Stimulated activated CD4-positive, alpha-beta T cell treated with anti-CD3 and anti-CD28 coated beads, Interleukin-1b, Interleukin-23, amount 100 ng/mL, for 24 hours (primary cell): Measurements from ENCODE around the gene BAG1.

Experiments
- DNase-seq, 4 experiments: peaks; one replicate each; pipeline ENCODE4 v3.0.0-alpha.2; 2020; ENCODE audit warnings: low read depth in 4 of 4, low spot score in 1 of 4

Gene BAG1

DNA sequence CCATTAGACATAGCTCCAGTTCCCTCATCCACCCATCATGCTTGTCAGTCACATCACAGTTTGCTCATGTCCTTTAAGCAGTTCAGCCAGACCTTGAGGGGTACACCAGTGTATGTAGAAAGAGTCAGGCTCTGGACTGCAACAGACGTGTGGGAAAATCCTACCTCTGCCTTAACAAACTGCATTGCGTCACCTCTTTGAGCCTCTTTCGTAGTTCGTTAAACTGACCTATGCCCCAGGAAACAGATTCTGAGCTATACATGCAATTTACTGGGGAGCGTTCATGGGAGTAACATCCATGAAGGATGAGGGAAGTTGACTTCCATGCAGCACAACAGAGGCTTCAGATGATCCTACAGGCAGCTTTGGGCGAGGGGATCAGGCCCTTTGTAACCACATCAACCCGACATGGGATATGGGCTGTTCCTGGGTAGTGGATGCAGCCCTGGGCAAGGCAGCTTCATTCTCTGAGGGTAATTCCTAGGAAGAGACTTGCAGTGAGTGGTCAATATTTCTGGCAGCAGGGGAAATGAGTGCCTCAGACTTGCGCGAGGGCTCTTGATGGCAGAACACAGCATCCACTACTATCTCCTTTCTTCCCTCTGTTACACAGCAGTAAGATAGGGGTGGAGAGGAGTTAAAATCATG lies 20.2 kb downstream of the BAG1 start:
- DNase-seq: no peak

DNA sequence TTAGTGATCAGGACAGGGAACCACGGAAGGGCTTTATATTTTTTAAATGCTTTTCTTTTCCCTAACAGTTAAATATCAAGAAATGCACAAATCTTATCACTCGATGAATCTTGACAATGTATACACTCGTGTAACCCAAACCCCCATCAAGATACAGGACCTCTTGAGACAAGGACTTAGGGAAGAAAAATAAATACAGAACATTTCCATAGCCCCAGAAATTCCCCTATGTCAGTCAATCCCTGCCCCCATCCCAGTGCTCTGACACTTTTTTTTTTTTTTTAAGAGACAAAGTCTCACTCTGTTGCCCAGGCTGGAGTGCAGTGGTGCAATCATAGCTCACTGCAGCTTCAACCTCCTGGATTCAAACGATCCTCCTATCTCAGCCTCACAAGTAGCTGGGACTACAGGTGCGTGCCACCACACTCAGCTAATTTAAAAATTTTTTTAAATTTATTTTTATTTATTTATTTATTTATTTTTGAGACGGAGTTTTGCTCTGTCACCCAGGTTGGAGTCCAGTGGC lies 21.8 kb downstream of the BAG1 start:
- no peak for DNase-seq

DNA sequence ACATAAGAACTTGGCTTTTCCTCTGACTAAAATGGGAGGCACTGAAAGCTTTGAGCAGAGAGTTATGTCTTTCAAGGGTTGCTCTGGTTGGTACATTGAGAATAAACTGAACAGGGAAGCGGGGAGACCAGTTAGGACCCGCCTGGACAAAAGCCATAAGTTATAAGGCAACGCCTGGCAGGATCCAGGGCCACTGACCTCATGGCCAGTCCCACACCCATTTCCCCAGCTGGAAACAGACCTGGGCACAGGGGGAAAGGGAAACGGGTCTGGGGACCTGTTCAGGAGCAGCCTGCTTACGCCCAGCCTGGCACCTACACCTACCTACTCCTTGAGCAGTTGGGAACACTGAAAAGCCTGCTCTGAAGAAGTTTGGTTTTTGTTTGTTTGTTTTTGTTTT lies 23.2 kb downstream of the BAG1 start:
- no peak for DNase-seq

DNA sequence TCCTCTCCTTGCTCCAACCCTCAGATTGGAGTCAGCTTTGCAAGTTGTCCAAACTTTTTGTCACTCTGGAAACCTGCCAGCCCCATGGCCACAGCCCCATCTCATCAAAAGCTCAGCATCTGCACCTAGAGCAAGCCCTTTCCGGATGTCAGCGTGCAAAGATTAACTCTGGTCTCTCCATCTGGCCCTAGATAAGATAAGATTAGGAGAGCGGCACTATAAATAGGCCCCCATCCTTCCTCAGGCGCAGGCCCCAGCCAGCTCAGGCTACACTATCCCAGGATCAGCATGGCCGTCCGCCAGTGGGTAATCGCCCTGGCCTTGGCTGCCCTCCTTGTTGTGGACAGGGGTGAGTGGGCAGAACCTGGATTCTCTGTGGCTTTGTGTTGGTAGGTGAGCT lies 24.6 kb downstream of the BAG1 start, which contains the start of gene SPINK4:
SPINK4 (plus strand) TSS at position 247 of the 400 bp plus-strand sequence; CDS start at position 289, 42 bp downstream.
- no peak for DNase-seq

DNA sequence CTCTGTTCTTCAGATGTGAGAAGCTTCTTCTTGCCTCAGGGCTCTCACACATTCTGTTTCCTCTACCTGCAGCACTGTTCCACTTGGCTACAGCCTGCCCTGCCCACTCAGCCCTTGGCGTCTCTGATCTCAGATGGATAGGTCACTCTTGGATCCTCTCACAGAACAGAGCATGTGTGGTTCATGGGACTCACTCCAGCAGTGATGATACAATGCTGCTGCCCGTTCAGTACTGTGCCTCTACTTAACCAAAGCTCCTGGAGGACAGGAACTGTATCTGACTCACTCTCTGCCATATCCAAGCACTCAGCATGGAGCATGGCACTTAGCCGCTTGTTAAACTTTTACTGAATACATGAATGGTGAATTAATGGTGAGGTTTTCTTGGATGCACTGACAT lies 27.9 kb downstream of the BAG1 start:
- DNase-seq: no peak

DNA sequence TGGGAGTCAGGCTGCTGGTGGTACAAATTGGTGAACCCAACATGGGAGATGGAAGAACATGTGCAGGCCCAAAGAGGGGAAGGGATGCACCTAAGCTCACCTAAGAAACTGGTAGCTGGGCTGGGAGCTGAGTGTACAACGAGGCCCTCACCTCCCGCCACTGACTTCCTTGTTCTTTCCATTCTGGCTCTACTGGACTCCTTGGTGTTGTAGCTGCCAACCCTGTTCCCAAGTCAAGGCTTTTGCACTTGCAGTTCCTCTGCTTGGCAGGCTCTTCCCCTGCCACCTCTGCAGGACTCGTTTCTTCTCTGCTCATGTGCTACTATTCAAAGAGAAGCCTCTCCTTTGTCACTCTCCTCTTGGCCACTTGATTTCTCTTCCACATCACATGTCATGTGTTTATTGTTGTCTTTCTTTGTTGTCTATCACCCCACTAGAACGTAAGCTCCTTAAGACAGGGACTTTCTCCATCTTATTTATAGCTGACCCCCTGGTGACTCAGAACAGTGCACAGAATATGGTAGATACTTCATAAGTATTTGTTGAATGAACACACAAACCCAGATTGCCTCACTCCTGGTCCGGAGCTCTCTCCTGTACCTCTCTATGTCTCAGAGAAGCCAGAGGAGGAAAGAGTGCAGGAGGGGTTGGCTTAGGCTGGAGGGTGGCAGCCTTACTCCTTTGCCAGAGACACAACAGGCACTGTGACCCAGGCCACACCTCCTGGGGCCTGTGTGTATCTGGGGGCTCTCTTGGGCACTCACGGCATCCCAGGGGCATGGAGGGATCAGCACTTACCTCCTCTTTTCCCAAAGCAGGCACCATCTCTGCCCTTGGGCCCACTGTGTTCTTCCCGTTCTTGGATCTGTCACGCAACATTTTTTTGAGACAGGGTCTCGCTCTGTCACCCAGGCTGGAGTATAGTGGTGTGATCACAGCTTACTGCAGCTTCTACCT lies 29.7 kb downstream of the BAG1 start:
- DNase-seq: no peak

DNA sequence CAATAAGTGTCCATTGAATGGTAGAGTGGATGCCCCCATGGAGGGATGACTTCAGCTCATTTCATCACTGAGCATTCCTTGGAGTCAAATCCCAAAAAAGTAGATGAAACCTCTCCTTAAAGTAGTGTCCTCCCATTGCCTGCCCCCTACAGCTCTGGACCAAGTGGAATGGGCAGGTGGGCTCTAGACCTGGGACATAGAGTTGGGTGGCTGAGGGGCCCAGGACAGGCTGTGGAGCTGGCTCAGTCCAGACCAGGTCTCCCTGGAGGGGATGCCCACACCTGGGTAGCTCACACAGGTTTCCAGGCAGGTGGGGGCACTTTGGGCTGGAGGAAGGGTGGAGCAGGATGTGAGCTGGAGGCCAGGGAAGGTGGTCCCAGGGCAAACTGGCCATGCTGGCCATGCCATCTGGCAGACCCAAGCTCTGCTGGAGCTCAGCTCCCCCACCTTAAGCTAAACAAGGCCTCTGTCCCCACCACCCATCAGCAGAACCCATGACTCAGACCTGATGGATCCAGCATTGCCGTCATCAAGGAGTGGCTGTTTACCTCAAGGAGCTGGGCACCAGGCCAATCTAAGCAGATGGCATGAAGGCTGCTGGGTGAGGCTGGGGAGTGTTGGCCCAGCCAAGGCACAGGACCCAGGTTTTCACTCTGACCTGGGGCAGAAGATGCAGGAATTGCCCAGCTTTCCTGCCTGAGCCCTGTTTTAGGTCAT lies 30.7 kb downstream of the BAG1 start:
- DNase-seq: no peak

DNA sequence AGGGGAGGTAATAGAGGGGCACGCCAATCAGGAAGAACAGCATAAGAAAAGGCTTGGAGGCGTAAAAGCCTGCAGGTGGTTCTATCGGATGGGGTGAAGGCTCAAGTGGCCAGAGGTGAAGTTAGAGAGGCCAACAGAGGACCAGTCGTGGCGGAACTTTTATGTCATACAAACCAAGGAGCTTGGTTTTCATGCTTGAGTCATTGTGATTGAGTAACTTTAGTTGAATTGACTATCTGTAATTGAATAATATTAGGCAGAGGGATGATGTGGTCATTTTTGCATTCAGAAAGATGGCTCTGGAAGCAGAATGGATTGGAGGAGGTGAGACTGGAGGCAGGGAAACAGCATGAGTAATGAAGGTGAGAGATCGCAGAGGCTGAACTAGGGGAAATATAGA lies 31.7 kb downstream of the BAG1 start:
- DNase-seq: no peak

DNA sequence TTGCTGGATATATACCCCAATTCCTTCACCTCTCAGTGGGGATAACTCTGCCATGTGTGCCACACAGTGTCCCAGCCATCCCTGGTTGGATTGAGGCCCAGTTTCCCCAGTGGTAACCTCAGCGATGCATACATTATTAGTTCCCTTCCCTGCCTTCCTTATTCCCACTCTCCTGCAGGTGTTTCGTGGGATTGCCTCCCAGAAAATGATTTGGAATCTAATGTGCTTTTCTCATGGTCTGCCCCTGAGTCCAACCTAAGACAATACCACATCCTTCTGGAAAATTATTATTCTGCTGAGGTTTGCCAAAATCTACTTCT lies 32.9 kb downstream of the BAG1 start:
- no peak for DNase-seq

DNA sequence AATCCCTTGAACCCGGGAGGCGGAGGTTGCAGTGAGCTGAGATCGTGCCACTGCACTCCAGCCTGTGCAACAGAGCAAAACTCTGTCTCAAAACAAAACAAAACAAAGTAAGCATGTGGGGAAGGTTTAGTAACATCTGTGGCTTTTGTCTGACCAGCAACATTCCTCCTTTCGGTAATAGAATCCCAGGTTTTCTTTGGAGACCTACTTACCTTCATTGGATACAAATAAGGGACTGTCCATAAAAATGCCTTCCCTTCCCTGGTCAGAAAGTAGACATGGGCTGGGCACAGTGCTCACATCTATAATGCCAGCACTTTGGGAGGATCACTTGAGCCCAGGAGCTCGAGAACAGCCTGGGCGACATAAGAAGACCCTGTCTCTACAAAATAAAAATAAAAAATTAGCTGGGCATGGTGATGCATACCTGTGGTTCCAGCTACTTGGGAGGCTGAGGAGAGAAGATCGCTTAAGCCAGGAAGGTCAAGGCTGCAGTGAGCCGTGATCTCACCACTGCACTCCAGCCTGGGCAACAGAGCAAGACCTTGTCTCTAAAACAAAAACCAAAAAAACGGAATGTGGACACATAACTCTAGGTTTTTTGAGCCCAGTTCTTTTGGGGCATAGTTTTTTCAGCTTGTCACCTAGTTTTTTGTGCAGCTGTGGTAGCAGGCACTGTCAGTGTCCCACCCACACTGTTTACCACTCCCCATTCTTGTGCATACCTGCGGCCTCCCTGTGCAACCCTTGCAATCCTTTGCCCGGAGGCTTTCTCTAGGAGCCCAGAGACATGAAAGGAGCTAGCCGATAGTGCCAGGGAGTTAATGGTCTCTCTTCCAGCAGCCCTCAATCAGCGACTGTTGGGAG lies 33.5 kb downstream of the BAG1 start:
- no peak for DNase-seq

DNA sequence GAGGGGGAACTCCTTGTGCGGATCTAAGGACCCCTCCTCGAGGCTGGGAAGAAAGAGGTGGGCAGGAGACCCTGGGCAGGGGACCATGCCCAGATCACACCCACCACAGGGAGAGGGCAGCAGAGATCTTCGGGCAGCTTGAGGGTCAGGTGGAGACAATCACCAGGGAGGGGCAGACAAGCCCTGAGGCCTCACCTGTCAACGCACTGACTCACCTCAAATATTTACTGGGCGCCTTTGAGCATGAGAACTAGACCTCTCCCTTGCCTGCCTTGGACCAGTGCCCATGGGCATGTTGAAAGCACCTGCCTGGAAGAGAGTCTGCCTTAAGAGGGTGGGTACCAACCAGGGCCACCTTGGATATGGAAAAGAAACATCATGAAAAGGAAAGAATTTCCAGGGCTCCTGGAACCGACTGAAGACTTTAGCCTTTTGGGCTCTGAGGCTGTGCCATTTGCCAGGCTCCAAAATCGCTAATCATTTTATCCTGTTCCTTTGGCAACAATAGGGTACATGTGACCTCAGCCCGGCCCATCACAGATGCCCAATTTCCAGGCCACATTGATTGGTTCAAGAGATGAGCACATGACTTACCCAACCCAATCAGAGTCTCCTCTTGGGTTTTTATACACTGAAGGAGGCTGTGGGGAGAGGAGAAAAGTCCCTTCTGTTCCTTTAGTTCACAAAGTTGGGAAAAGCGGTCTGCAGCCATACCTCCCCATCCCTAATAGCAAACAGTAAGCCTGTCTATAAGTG lies 35.0 kb downstream of the BAG1 start:
- no peak for DNase-seq

DNA sequence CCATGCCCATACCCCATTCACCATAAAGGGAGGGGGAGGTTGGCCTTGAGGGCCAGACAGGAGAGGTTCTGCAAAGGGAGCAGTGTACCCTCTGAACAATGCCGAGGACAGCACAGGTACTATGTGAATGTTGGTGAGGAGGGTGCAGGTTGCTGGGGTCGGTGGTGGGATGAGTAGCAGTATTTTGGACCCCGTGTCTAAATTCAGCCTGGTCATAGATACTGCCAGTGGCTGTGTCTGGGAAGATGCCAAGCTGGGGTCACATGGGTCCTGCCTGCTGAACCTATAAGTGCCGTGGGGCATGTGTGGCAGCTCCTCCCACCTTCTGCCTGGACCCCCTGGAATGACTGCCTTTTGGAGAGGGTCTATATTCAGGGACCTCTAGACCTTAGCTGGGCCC lies 35.9 kb downstream of the BAG1 start:
- no peak for DNase-seq

DNA sequence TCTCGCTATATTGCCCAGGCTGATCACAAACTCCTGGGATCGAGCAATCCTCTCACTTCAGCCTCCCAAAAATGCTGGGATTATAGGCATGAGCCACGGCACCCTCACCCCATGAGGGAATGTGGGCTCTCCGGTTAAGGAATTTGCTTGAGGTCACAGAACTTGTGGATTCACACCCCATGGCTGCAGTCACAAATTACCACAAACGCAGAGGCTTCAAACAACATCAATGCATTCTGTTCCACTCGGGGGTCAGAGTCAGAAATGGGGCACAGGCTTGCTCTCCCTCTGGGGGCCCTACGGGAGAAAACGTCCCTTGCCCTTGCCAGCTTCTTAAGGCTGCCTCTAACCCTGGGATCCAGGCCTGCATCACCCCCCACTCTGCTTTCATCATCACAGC lies 36.8 kb downstream of the BAG1 start:
- DNase-seq: no peak

DNA sequence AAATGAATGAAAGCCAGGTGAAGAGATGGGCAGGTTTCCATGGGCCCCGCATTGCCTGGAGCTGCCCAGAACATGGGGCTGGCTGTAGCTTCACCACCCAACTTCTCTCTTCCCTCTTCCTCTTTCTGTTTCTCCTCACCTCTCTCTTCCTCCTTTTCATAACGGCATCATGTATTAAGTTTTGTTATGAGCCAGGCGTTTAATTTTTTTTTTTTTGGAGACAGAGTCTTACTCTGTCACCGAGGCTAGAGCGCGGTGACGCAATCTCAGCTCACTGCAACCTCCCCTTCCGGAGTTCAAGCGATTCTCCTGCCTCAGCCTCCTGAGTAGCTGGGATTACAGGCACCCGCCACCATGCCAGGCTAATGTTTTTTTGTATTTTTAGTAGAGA lies 37.5 kb downstream of the BAG1 start:
- DNase-seq: no peak

DNA sequence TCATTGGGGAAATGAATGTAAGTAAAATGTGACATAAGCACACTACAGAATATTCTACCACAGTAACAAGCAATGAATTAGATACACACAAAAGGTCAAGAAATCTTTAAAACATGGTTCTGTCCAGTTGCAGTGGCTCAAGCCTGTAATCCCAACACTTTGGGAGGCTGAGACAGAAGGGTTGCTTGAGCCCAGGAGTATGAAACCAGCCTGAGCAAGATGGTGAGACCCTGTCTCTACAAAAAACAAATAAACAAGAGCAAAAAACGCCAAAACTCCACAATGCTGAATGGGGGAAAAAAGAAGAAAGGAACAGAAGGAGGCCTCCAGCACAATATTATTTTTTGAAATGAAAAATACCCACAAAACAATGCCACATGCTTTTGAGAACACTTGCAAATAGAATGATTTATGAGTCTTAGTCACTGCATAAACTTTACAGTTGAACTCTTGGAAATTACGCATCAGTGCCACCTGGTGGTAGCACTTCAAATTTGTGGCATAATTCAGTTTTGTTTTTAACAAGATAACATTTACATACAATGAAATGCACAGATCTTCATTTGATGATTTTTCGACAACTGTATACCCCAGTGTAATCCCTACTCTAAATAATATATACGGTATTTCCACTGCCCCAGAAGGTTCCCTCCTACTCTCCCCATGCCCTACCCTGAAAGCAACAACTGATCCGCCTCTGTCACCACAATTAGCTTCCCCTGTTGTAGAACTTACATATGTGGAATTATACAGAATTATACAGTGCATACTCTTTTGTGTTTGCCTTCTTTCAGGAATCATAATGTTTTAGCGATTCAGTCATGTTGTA lies 39.0 kb downstream of the BAG1 start:
- DNase-seq: peak; percentile 37 to 56 (median 50)

DNA sequence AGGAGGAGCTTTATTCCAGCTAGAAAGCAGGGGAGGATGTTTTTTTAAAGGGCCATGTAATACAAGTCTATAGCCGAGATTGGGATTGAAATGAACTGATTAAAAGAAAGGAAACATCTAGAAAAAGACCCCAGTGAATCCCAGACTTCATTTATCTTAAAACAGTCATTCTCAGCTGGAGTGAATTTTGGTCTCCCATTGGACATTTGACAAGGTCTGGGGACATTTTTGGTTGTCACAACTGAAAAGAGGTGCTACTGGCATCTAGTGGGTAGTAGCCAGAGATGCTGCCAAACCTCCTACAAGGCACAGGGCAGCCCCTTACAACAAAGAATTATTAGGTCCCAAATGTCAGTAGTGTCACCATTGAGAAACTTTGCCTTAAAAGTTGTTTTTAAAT lies 40.8 kb downstream of the BAG1 start:
- no peak for DNase-seq

DNA sequence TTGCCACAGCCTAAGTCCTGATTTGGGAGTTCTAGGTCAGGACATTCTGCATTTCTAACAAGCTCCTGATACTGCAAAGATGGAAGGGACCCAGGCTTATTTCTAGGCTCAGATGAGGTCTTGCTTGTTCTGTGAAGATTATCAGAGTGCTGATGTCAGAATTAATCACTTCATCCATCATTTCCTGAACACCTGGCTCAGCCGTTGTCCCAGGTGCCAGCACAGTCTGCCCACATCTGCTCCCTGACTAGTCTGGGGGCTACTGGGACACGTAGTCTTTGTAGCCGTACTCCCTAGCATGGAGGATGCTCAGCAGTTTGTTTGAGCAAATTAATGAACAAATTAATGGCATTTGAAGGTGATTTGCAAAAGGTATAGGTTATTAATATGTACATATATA lies 42.5 kb downstream of the BAG1 start:
- no peak for DNase-seq

DNA sequence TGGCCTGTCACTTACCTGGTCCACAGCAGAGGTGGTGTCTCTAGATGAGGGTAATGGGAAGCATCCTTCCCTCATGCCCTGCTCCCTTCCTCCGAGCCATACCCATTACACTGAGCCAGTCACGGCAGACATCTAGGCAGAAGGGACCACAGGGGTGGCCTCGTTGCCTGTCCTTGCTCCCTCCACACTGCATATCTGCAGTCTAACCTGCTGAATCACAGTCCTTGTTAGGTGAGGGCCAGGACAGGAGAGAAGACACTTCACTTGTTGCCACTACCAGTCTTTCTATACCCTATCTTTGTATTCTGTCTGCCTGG lies 43.0 kb downstream of the BAG1 start:
- no peak for DNase-seq
